Naive thymus-derived CD8-positive, alpha-beta T cell (primary cell): ENCODE measurements around the gene MYH11. TPM values are rescaled to one million over a fixed set of nuclear protein-coding genes. Genes with fewer than 3 reads are reported as not detected.
"Not testable (repeated sequence)": the region's sequence is repeated elsewhere in the genome, so short reads cannot be mapped to it uniquely, and the experiment has no call there.

Experiments used
- ATAC-seq, 2 donors: fragments of 150-1000 bp; cut with Tn5 transposase in 1 of 2; sonication (Bioruptor Pico), chemical (Tn5 transposase) in 1 of 2; 1 replicate in 1 of 2; 2 replicates in 1 of 2; pipeline ENCODE4 v1.10.0; 2021; ENCODE audit warnings: mild to moderate bottlenecking in 2 of 2, moderate library complexity in 2 of 2
- POLR2A ChIA-PET: fragments of 350-600 bp; sonication (Branson Sonifier 250); formaldehyde crosslinking; loops from one replicate; lab custom pipeline; 2021; ENCODE audit warnings: antibody characterized with exemption; lab: Charles Lee
- DNase-seq, 10 donors: peaks; one replicate each; pipeline versions ENCODE4 v3.0.0 to v3.0.0-alpha.2; 2020 to 2022
- H3K27ac Mint-ChIP-seq, 10 donors: one replicate each; pipeline ENCODE4 v1.8.0; 2020 to 2022; ENCODE audit warnings: mild to moderate bottlenecking in 10 of 10, mixed read lengths in 10 of 10, moderate library complexity in 4 of 10, inconsistent platforms in 1 of 10
- H3K27me3 Mint-ChIP-seq, 5 donors: one replicate each; pipeline ENCODE4 v1.8.0; 2021 to 2022; ENCODE audit warnings: mixed read lengths in 5 of 5
- H3K36me3 Mint-ChIP-seq, 3 donors: one replicate each; pipeline ENCODE4 v1.8.0; 2020 to 2022; ENCODE audit warnings: mixed read lengths in 3 of 3, mild to moderate bottlenecking in 2 of 3, inconsistent platforms in 1 of 3
- H3K4me1 Mint-ChIP-seq, 4 donors: one replicate each; pipeline ENCODE4 v1.8.0; 2021 to 2022; ENCODE audit warnings: mixed read lengths in 4 of 4
- H3K4me3 Mint-ChIP-seq, 10 donors: one replicate each; pipeline ENCODE4 v1.8.0; 2020 to 2022; ENCODE audit warnings: mild to moderate bottlenecking in 10 of 10, mixed read lengths in 10 of 10, moderate library complexity in 6 of 10, inconsistent platforms in 1 of 10
- H3K9me3 Mint-ChIP-seq, 9 donors: one replicate each; pipeline ENCODE4 v1.8.0; 2020 to 2022; ENCODE audit warnings: mixed read lengths in 9 of 9, mild to moderate bottlenecking in 3 of 9, inconsistent platforms in 1 of 9, moderate library complexity in 1 of 9
- polyA plus RNA-seq, 3 donors: library from polyadenylated mRNA; unstranded; fragments of 300-500 nt; fragmentation: Illumina TruSeq; gene quantifications; one replicate each; pipeline ENCODE4 v1.2.3, GENCODE V29; 2021
- total RNA-seq, 8 experiments: library from RNA in 2 of 8; stranded (reverse) in 2 of 8; gene quantifications; one replicate each; pipeline ENCODE4 v1.2.3 and lab custom pipeline; 2021 to 2026

MYH11 gene
- total and polyA plus RNA-seq, 5 experiments from 2014 or later, result 0.20 to 0.59 TPM; not detected in 3

- Mint-ChIP-seq H3K36me3 (peaks cover 0 to 55% (median 3%) of the 10 kb centered on the region in 3 donors), H3K4me3 (peak overlapping the region in 4 of 10 donors; percentile 10 to 66 (median 46)), H3K9me3 (no peaks in the 10 kb centered on the region), H3K27me3 (no peaks in the 10 kb centered on the region), H3K27ac (peak overlapping the region; percentile 81 to 97 (median 94)), H3K4me1 (peaks cover 28 to 83% (median 71%) of the 10 kb centered on the region in 4 donors)
- POLR2A ChIA-PET, result interaction anchor here (1.0 to 5.8 kb wide), 4 partner anchors 13 to 24 kb away, joined by 3 to 59 read pairs (median 20); partner anchors contain the start of gene MARF1
- ATAC-seq, result peak in 1 of 2 donors; percentile 25
- no peak for DNase-seq
Measured at GRCh38 chr16:15658149-15658548, 198.7 kb downstream of the MYH11 start.

- not testable (repeated sequence) for ATAC-seq, H3K27ac Mint-ChIP-seq, H3K27me3 Mint-ChIP-seq, DNase-seq, H3K9me3 Mint-ChIP-seq, H3K4me3 Mint-ChIP-seq
- Mint-ChIP-seq H3K36me3 (peaks cover 5 to 41% (median 5%) of the 10 kb centered on the region in 3 donors), H3K4me1 (peaks cover 24 to 84% (median 75%) of the 10 kb centered on the region in 4 donors)
- POLR2A ChIA-PET, result interaction anchor here (5.8 kb wide), 1 partner anchor 11 kb away, joined by 59 read pairs; the partner anchor contains the start of gene MARF1
Measured at GRCh38 chr16:15655561-15655960, 201.3 kb downstream of the MYH11 start.

- DNase-seq (no peak), ATAC-seq (no peak)
- Mint-ChIP-seq H3K27ac (peak overlapping the region in 7 of 10 donors; percentile 6 to 83 (median 34)), H3K36me3 (peaks cover 5 to 38% (median 8%) of the 10 kb centered on the region in 3 donors), H3K27me3 (peaks cover 0 to 1% (median 0%) of the 10 kb centered on the region in 5 donors), H3K9me3 (no peaks in the 10 kb centered on the region), H3K4me1 (peaks cover 22 to 78% (median 72%) of the 10 kb centered on the region in 4 donors), H3K4me3 (peak overlapping the region in 1 of 10 donors; percentile 10)
- POLR2A ChIA-PET, result interaction anchor here (3.1 kb wide), 1 partner anchor 11 kb away, joined by 15 read pairs; the partner anchor contains the start of gene MARF1
Measured at GRCh38 chr16:15654591-15654990, 202.2 kb downstream of the MYH11 start.

- POLR2A ChIA-PET, result interaction anchor here (0.6 to 3.1 kb wide), 7 partner anchors 9 to 978 kb away, joined by 3 to 15 read pairs (median 3); partner anchors contain the start of gene MARF1
- peak overlapping the region in 9 of 10 donors; percentile 55 to 100 (median 72) for H3K4me3 Mint-ChIP-seq
- H3K27me3 Mint-ChIP-seq, result peaks cover 0 to 2% (median 0%) of the 10 kb centered on the region in 5 donors
- H3K27ac Mint-ChIP-seq, result peak overlapping the region in 9 of 10 donors; percentile 53 to 98 (median 69)
- H3K4me1 Mint-ChIP-seq, result peaks cover 19 to 72% (median 61%) of the 10 kb centered on the region in 4 donors
- no peak for DNase-seq
- H3K36me3 Mint-ChIP-seq, result peaks cover 5 to 38% (median 8%) of the 10 kb centered on the region in 3 donors
- no peak for ATAC-seq
- H3K9me3 Mint-ChIP-seq, result no peaks in the 10 kb centered on the region
Measured at GRCh38 chr16:15653227-15653626, 203.6 kb downstream of the MYH11 start.

Other genes starting within 250 kb of the MYH11 start
- gene MARF1, start 213.9 kb downstream of the MYH11 start, total RNA-seq, result 100 to 1,000 TPM; 228 to 256 TPM
- 10 to 100 TPM; 10.9 to 18.2 (median 15.2) TPM for gene MARF1, start 213.9 kb downstream of the MYH11 start, polyA plus RNA-seq
- 100 to 1,000 TPM; 128 to 138 TPM for gene NDE1, start 206.8 kb downstream of the MYH11 start, total RNA-seq
- 10 to 100 TPM; 23.5 to 59.1 (median 42.3) TPM for gene NDE1, start 206.8 kb downstream of the MYH11 start, polyA plus RNA-seq
- 10 to 100 TPM; 26.0 to 26.8 TPM for gene CEP20, start 31.6 kb upstream of the MYH11 start, total RNA-seq
- 10 to 100 TPM; 26.5 to 32.9 (median 27.9) TPM for gene CEP20, start 31.6 kb upstream of the MYH11 start, polyA plus RNA-seq
- 10 to 100 TPM; 66.7 to 68.6 TPM for gene ABCC1, start 92.6 kb upstream of the MYH11 start, total RNA-seq
- 1 to 10 TPM; 3.7 to 9.0 (median 4.3) TPM for gene ABCC1, start 92.6 kb upstream of the MYH11 start, polyA plus RNA-seq